SH-SY5Y (cell line): ENCODE data around the gene SNN.

Experiments used
- GATA2 ChIP-seq: IDR thresholded peaks from 2 replicates; pipeline ENCODE4 v1.6.1; 2011; ENCODE audit warnings: mild to moderate bottlenecking, low read depth, low read length
- GATA3 ChIP-seq: IDR thresholded peaks from 2 replicates; pipeline ENCODE4 v1.6.1; 2011; ENCODE audit warnings: low read depth, mild to moderate bottlenecking, low read length, moderate library complexity

DNA sequence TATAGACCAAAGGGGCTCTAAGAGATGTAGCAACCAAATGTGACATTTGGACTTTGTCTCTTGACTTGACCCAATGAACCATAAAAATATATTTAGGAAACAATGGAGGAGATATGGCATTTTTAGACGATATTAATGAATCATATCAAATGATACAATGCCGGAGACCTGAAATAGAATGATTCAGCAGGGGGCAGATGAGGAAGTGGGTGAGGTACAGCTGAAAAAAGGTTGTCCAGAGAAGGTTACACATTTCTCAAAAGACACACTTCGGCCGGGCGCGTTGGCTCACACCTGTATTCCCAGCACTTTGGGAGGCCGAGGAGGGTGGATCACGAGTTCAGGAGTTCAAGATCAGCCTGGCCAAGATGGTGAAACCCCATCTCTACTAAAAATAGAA is 16.5 kb upstream of the SNN start:
- TF ChIP-seq GATA2 (no peak), GATA3 (no peak)
